Gastrocnemius medialis (tissue), 4 donors: ENCODE measurements around the gene OR10W1.

Experiments
- POLR2A ChIP-seq, 2 donors: fragments of 450-650 bp; IDR thresholded peaks; one replicate each; pipeline ENCODE4 v1.6.1; 2017; ENCODE audit warnings: antibody characterized with exemption in 2 of 2, mild to moderate bottlenecking in 2 of 2, moderate library complexity in 2 of 2
- TF ChIP-seq, protein P1 (sequence below), 5 experiments: fragments of 450-650 bp in 3 of 5; fragments of 200-600 bp in 2 of 5; sonication (generic) in 2 of 5; IDR thresholded peaks in 4 of 5; conservative IDR thresholded peaks in 1 of 5; 1 replicate in 4 of 5; 2 replicates in 1 of 5; pipeline ENCODE4 v1.5.1; 2016 to 2019; ENCODE audit warnings: antibody characterized with exemption in 5 of 5, mild to moderate bottlenecking in 3 of 5, moderate library complexity in 3 of 5

DNA sequence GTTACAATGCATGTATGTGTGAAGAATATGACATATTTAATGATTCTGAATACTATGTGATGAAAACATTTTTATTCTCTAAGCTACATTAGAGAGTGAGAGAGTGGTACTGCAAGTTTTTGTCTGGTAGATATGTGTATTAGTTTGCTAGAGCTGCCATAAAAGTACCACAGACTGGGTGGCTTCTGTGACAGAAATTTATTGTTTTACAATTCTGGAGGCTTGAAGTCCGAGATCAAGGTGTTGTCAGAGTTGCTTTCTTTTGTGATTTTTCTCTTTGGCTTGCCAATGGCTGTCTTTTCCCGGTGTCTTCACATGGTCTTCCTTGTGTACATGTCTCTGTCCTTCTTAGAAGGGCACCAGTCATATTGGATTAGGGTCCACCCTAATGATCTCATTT is 6.9 kb upstream of the OR10W1 start:
- TF ChIP-seq, protein P1, sequence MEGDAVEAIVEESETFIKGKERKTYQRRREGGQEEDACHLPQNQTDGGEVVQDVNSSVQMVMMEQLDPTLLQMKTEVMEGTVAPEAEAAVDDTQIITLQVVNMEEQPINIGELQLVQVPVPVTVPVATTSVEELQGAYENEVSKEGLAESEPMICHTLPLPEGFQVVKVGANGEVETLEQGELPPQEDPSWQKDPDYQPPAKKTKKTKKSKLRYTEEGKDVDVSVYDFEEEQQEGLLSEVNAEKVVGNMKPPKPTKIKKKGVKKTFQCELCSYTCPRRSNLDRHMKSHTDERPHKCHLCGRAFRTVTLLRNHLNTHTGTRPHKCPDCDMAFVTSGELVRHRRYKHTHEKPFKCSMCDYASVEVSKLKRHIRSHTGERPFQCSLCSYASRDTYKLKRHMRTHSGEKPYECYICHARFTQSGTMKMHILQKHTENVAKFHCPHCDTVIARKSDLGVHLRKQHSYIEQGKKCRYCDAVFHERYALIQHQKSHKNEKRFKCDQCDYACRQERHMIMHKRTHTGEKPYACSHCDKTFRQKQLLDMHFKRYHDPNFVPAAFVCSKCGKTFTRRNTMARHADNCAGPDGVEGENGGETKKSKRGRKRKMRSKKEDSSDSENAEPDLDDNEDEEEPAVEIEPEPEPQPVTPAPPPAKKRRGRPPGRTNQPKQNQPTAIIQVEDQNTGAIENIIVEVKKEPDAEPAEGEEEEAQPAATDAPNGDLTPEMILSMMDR (IDR thresholded peaks at IDR 0.05 in 4 of 5, conservative IDR thresholded peaks at IDR 0.05 in 1 of 5), result no peak
- no peak for TF ChIP-seq POLR2A (IDR thresholded peaks at IDR 0.05)
